ENCODE measurements around the gene NECTIN1. TPM values are rescaled to one million over a fixed set of nuclear protein-coding genes. Genes with fewer than 3 reads are reported as not detected.

The NECTIN1 gene
- total RNA-seq, 2 experiments from 2014 or later: 5.8 to 14.3 TPM

- Histone ChIP-seq H3K4me2 (ENCODE audit: low read length) (no peak overlapping the region), H3K79me2 (ENCODE audit: insufficient read depth, low read depth, low read length) (no peaks in the 10 kb centered on the region), H3K27ac (ENCODE audit: low read depth, low read length, poor library complexity, severe bottlenecking) (no peak overlapping the region), H4K20me1 (ENCODE audit: insufficient read depth, low read length) (no peaks in the 10 kb centered on the region), H3K4me3 (ENCODE audit: low read depth, low read length, poor library complexity, severe bottlenecking) (no peak overlapping the region), H3K9me2 (ENCODE audit: insufficient read depth, low read length) (no peaks in the 10 kb centered on the region), H3K4me1 (ENCODE audit: insufficient read depth, low read length, poor library complexity, severe bottlenecking) (no peaks in the 10 kb centered on the region), H2AFZ (ENCODE audit: low read length) (no peak overlapping the region), H3K9me3 (ENCODE audit: low read length) (no peaks in the 10 kb centered on the region), H3K36me3 (ENCODE audit: insufficient read depth, low read length) (no peaks in the 10 kb centered on the region)
- TF ChIP-seq, protein P1, sequence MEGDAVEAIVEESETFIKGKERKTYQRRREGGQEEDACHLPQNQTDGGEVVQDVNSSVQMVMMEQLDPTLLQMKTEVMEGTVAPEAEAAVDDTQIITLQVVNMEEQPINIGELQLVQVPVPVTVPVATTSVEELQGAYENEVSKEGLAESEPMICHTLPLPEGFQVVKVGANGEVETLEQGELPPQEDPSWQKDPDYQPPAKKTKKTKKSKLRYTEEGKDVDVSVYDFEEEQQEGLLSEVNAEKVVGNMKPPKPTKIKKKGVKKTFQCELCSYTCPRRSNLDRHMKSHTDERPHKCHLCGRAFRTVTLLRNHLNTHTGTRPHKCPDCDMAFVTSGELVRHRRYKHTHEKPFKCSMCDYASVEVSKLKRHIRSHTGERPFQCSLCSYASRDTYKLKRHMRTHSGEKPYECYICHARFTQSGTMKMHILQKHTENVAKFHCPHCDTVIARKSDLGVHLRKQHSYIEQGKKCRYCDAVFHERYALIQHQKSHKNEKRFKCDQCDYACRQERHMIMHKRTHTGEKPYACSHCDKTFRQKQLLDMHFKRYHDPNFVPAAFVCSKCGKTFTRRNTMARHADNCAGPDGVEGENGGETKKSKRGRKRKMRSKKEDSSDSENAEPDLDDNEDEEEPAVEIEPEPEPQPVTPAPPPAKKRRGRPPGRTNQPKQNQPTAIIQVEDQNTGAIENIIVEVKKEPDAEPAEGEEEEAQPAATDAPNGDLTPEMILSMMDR (conservative IDR thresholded peaks at IDR 0.05; ENCODE audit: low read length): no peak
- no peak for TF ChIP-seq EZH2phosphoT487 (IDR thresholded peaks at IDR 0.05; ENCODE audit: borderline replicate concordance, low read depth, low read length)
- POLR2A ChIA-PET: no interaction called here
- no TSS peak for BruUV-seq (replicated peaks)
- CTCF ChIA-PET (ENCODE audit: unreplicated experiment): no interaction called here
- peak; percentile 30 for DNase-seq (ENCODE audit: low spot score)
- intact Hi-C loops (cut with micrococcal nuclease; ENCODE audit: unreplicated experiment): no loop called here
Observed at GRCh38 chr11:119774172-119774763, 45.3 kb upstream of the NECTIN1 start.

DNA sequence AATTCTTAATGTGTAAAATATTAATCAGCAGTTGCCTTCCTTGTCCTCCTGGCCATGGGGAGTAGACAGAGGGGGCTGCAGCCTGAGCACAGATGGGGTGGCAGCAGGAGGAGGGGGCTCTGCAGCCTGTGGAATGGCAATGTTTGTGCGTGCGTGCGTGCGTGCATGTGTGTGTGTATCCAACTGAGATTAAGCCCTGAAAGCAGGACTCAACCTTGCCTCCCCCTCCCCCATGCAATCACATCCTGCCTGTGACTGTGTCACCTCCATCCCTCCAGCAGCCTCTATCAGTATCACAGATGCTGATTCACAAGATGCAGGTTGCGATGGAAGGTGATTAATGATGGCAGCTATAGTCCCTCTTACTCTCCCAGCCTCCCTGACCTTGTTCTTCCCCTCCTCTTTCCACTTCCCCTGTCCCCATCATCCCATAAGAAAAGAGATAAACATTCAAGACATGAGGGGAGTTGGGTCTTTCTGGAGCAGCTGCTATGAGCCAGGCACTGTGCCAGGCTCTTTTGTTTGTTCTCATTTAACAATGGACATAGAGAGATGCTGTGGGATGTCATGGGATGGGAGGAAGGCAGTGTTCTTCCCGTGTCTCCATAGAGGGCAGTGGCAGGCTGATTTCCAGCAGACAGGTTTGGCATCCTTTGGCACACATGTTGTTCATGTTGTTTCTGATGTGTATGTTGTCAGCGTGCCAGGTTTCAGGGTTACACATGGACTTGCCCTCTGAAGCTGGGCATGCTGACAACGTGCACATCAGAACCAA lies 43.8 kb upstream of the NECTIN1 start:
- no peaks in the 10 kb centered on the region for H3K9me3 ChIP-seq (ENCODE audit: low read length)
- no peaks in the 10 kb centered on the region for H3K9me2 ChIP-seq (ENCODE audit: insufficient read depth, low read length)
- H4K20me1 ChIP-seq (ENCODE audit: insufficient read depth, low read length): no peaks in the 10 kb centered on the region
- H2AFZ ChIP-seq (ENCODE audit: low read length): no peak overlapping the region
- H3K36me3 ChIP-seq (ENCODE audit: insufficient read depth, low read length): no peaks in the 10 kb centered on the region
- DNase-seq (ENCODE audit: low spot score): no peak
- no peaks in the 10 kb centered on the region for H3K4me1 ChIP-seq (ENCODE audit: insufficient read depth, low read length, poor library complexity, severe bottlenecking)
- no peak overlapping the region for H3K27ac ChIP-seq (ENCODE audit: low read depth, low read length, poor library complexity, severe bottlenecking)
- H3K4me2 ChIP-seq (ENCODE audit: low read length): no peak overlapping the region
- no peaks in the 10 kb centered on the region for H3K79me2 ChIP-seq (ENCODE audit: insufficient read depth, low read depth, low read length)
- BruUV-seq (replicated peaks): no TSS peak
- CTCF ChIA-PET (ENCODE audit: unreplicated experiment): no interaction called here
- POLR2A ChIA-PET: no interaction called here
- no peak overlapping the region for H3K4me3 ChIP-seq (ENCODE audit: low read depth, low read length, poor library complexity, severe bottlenecking)
- intact Hi-C loops (cut with micrococcal nuclease; ENCODE audit: unreplicated experiment): no loop called here
- TF ChIP-seq, protein P1 (conservative IDR thresholded peaks at IDR 0.05; ENCODE audit: low read length): no peak
- no peak for TF ChIP-seq EZH2phosphoT487 (IDR thresholded peaks at IDR 0.05; ENCODE audit: borderline replicate concordance, low read depth, low read length)

- ChIA-PET POLR2A (interaction anchor here (0.7 kb wide), 1 partner anchor 34 kb away, joined by 4 read pairs; no protein-coding TSS in a partner anchor), CTCF (ENCODE audit: unreplicated experiment) (no interaction called here)
- DNase-seq (ENCODE audit: low spot score): no peak
- Histone ChIP-seq H3K4me1 (ENCODE audit: insufficient read depth, low read length, poor library complexity, severe bottlenecking) (no peaks in the 10 kb centered on the region), H2AFZ (ENCODE audit: low read length) (no peak overlapping the region), H3K9me3 (ENCODE audit: low read length) (no peaks in the 10 kb centered on the region), H4K20me1 (ENCODE audit: insufficient read depth, low read length) (no peaks in the 10 kb centered on the region), H3K4me2 (ENCODE audit: low read length) (no peak overlapping the region), H3K9me2 (ENCODE audit: insufficient read depth, low read length) (no peaks in the 10 kb centered on the region), H3K4me3 (ENCODE audit: low read depth, low read length, poor library complexity, severe bottlenecking) (no peak overlapping the region), H3K79me2 (ENCODE audit: insufficient read depth, low read depth, low read length) (no peaks in the 10 kb centered on the region), H3K36me3 (ENCODE audit: insufficient read depth, low read length) (no peaks in the 10 kb centered on the region), H3K27ac (ENCODE audit: low read depth, low read length, poor library complexity, severe bottlenecking) (no peak overlapping the region)
- BruUV-seq (replicated peaks): no TSS peak
- TF ChIP-seq, protein P1 (conservative IDR thresholded peaks at IDR 0.05; ENCODE audit: low read length): no peak
- no peak for TF ChIP-seq EZH2phosphoT487 (IDR thresholded peaks at IDR 0.05; ENCODE audit: borderline replicate concordance, low read depth, low read length)
- intact Hi-C loops (cut with micrococcal nuclease; ENCODE audit: unreplicated experiment): no loop called here
Observed at GRCh38 chr11:119772076-119772475, 43.1 kb upstream of the NECTIN1 start.

All from OCI-LY7 (cell line).